Astrocyte (in vitro differentiated cells and primary cell): ENCODE results near the gene NCAM2.

ENCODE experiments used
- CTCF ChIP-seq: IDR thresholded peaks from 2 replicates; pipeline ENCODE4 v1.5.1; 2011; ENCODE audit warnings: low read depth, mild to moderate bottlenecking, inconsistent platforms, low read length, moderate library complexity; ENCODE audit not compliant: insufficient read depth
- EZH2 ChIP-seq: IDR thresholded peaks from 2 replicates; pipeline ENCODE4 v1.6.1; 2012; ENCODE audit warnings: mild to moderate bottlenecking, low read length, inconsistent platforms; ENCODE audit not compliant: insufficient read depth

- TF ChIP-seq CTCF = peak; percentile 60
- no peak for TF ChIP-seq EZH2
Measured at GRCh38 chr21:21232320-21232719, 234.1 kb downstream of the NCAM2 start.
